Measurements from ENCODE around the gene ADAM8. TPM values are rescaled to one million over a fixed set of nuclear protein-coding genes. Genes with fewer than 3 reads are reported as not detected.
A peak's percentile ranks its signal among the peaks of the same experiment; 100 is the strongest.
"Not testable (repeated sequence)": the region's sequence is repeated elsewhere in the genome, so short reads cannot be mapped to it uniquely, and the experiment has no call there.

The ADAM8 gene
- total RNA-seq, 1 donor from 2014 or later = 35.3 TPM

DNA sequence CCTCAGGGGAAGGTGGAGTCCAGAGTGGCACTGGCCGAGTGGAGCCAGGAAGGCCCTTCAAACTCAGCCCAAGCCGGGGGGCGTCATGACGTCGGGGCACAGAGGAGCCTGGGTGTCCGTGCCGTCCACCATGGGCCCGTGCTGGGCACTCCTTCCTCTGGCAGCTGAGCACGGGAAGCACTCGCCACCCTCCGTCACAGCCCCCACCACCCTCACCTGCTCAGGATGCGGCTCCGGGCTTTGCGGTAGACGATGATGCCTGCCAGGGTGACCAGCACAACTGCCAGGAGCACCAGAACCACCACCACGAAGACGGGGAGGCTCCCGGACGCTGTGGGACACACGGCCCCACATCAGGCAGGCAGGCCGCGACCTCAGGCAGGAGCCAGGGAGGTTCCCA, 8.1 kb downstream of the ADAM8 start:
- no peak for DNase-seq (ENCODE audit: low spot score)

DNA sequence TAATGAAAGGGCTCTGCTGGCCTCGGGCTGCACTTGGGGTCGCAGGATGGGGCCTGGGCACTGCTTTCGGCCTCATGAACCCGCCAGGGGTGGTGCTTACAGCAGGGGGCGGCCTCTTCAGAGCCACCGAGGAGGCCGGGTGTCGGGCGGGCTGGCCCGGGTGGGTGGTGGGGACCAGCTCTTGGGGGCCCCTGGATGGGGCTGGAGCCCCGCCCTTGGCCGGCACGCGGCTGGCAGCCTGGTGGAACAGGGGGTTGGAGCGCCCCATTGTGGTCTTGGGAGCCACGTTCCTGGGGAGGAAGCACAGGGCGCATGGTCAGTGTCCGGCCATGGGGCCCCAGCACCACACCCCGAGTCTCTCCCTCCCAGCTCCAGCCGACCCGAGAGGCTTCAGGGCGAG, 8.8 kb downstream of the ADAM8 start:
- DNase-seq (ENCODE audit: low spot score) = no peak

DNA sequence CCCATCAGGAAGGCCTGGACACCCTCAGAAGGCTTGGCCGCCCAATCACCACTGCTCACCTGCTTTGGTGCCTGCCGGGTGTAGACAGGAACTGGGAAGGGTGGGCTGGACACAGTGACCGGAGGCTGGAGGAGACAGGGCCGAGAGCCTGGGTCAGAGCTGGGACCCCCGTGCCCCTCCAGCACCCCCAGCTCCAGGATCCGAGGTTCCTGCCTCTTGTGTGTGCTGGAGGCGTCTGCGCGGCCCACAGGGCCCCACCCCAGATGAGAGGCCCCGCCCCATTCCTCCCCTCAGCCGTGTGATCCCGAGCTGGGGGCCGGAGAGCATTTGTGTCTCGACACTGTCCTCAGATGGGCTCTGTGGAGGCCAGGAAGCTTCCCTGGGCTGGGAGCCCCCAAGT, 9.4 kb downstream of the ADAM8 start:
- no peak for DNase-seq (ENCODE audit: low spot score)

DNA sequence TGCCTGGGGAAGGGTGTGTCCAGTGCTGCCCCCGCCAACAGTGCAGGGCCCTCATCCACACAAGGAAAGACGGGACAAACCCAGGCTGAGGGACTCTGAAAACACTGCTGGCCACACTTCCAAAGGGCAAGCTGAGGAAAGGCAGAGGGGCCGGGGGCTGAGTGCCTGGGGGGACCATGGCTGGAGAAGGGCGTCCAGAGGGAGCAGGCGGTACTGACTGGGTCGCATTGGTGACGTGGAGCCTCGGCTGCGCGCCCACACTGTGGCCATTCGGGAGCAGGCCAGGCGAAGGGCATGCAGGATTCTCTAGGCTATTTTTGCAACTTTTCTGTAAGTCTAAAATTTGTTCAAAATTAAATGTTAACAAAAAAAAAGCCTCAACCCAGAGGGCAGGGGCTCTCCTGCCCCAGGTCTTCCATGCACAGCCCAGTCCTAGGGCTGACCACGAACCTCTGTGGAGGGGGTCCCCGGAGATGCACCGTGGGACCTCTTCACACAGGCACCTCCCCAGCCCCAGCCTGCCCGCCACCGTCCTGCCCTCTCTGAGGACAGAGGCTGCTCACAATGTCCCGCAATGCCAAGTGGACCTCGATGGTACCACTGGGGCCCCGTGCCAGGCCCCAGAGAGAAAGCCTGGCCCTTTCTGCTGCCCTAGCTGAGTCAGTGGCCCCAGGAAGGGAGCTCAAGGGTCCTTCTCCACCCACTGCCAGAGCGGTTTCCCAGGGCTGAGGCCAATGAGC, 10.4 kb downstream of the ADAM8 start:
- DNase-seq (ENCODE audit: low spot score) = no peak

DNA sequence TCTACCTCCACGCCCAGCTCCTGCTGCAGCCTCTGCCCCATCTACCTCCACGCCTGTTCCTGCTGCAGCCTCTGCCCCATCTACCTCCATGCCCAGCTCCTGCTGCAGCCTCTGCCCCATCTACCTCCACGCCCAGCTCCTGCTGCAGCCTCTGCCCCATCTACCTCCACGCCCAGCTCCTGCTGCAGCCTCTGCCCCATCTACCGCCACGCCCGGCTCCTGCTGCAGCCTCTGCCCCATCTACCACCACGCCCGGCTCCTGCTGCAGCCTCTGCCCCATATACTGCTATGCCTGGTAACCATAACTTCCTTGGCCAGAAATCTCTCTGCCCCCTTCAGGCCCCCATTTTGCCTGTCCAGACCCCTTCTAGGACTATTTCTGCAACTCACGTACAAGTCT, 11.6 kb downstream of the ADAM8 start:
- not testable (repeated sequence) for DNase-seq (ENCODE audit: low spot score)

DNA sequence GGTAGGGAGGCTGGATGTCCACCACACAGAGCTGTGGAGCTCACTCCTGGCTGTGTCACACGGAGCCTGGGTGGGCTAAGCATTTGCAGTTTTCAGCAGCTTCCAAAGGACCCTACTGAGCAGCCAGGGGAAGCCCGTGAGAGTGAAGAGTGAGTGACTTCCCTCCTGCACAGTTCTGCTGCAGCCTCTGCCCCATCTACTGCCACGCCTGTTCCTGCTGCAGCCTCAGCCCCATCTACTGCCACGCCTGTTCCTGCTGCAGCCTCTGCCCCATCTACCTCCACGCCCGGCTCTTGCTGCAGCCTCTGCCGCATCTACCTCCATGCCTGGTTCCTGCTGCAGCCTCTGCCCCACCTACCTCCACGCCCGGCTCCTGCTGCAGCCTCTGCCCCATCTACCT, 12.2 kb downstream of the ADAM8 start:
- peak; percentile 61 for DNase-seq (ENCODE audit: low spot score)

DNA sequence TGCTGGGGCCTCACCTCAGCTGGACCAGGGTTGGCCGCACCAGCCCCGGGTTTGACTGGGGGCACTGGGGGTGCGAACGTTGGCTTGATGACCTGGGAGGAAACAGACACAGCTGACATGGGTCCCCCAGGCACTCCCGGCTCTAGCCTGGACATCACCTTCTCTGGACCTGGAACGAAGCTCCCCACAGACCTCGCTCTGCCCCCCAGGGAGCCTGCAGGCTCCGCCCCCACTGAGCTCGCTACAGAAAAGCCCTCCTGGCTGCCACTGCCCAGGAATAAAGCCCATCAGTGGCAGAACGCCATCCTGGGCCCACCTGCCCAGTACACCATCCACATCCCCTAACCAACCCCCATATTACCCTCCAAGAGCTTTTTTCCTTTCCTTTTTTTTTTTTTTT, 13.0 kb downstream of the ADAM8 start:
- no peak for DNase-seq (ENCODE audit: low spot score)

DNA sequence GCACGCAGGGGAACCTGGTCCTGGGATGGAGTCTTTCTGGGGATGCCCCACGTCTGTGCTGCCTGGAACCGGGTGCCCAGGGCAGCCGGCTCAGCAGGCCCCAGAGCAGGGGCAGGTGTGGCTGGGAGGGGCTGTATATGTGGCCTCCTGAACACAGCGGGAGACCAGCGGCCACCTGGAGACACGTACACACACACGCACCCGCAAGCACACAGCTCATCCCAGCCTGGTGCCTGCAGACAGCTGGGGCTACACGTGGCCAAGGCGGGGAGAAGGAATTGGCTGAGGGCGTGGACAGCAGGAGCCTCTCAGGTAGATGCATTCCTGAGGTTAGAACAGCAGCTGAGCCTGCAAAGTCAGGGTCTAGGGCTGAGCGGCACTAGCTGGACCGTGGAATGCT, 14.0 kb downstream of the ADAM8 start:
- no peak for DNase-seq (ENCODE audit: low spot score)

DNA sequence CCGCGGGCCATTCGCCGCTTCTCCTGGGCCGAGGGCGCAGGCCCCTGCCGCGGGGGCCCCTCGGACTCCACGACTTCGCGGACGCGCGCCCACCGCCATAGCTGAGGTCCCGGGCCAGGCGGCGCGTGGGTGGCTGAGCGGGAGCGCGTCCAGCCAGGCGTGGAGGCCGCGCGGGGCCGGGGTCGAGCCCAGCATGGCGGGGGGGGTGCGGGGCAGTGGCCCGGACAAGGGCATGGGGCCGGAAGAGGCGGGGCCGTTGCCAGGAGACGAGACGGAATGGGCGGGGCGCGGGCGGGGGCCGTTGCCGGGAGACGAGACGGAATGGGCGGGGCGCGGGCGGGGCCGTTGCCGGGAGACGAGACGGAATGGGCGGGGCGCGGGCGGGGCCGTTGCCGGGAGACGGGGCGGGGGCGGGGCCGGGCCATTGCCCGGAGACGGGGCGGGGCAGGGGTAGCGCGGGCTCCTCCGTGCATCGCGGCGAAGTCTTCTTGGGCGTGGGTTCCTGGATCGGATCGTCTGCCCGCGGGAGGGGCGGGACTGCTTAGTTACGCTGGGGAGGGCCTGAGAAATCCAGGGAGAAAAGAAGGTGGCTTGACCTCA, 14.8 kb downstream of the ADAM8 start:
- peak; percentile 92 for DNase-seq (ENCODE audit: low spot score)

DNA sequence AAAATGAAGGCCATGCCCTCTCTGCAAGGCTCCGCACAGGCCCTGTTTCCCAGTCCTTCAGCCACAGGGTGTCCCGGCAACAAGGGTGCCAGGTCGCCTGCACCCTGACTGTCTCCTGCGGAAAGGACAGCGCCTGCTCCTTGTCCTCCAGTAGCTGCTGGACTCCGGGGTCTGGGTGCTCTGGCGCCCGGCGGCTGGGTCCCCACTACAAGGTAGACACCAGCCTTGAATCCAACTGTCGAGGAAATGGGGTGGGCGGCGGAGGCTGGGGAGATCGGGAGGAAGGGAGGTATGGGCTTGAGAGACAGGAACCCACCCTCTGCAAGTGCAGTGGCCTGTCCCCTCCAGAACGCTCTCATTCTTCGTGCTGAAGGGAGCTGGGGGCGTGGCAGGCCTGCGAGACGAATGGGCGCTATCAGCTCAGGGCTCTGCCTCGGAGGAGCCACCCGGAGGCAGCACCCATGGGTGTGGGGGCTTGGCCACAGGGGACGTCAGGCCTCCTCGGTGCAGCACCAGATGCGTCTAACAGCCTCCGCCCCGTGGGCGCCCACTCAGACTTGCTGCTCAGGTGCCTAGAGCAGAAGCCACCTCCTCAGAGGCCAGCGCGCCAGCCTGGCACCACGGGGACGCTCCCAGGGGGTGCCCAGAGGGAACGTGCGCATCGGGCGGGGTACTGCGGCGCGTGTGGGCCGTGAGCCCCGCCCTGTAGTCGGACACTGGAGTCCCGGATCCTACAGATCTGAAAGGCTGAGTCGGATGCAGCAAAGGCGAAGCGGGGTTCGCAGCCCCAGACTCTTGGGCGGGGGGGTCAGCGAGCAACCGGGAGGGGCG, 15.6 kb downstream of the ADAM8 start:
- peak; percentile 66 for DNase-seq (ENCODE audit: low spot score)

DNA sequence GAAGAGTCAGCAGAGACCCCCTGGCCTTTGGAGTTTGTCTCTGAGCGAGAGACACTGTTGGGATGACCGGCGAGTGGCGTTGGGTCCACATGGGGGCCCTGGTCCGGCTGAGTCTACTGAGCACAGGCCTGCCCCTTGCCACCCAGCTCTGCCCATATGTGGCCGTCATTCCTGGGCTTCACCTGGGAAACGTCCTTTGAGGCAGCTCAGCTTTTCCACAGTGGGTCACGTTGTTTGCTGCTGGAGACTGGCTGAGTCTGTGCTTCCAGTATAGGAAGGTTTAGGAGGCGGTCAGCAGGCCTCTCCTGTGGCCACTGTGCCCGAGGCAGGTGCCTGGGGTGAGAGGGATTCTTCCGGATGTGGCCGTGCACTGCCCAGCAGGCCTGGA, 17.1 kb downstream of the ADAM8 start:
- no peak for DNase-seq (ENCODE audit: low spot score)

DNA sequence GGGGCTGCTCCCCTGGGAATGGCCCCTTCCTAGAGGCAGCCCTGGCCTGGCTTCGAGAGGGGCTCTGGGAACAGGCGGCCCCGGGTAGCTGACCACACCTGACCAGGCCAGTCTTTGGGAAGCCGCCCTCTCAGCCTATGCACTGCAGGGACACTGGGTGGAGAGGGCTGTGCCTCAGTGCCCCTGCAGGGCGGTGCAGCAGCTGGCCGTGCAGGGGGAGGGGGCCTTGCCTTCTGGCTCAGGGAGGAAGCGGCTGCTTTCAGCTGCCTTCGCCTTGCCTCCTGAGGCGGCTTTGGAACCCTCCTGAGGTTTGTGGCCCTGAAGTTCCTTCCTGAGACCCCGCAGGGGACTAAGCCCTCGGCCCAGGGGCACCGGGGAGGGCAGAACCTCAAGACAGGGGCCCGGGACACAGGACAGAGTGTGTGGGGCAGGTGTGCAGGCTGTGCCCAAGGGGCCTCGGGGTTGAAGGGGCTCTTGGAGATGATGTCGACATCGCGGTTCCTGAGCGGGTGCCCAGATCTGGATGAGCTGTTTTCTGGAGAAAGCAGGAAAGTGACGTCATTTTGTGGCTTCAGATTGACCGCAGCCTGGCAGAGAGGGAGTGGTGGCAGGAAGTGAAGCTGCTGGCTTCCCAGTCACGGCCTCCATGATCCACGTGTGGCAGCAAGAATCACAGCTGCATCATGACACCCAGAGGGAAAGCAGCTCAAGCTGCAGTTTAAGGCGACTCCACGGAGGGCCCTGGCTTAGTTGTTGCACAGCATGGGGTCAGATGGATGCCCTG, 17.7 kb downstream of the ADAM8 start:
- peak; percentile 91 for DNase-seq (ENCODE audit: low spot score)

DNA sequence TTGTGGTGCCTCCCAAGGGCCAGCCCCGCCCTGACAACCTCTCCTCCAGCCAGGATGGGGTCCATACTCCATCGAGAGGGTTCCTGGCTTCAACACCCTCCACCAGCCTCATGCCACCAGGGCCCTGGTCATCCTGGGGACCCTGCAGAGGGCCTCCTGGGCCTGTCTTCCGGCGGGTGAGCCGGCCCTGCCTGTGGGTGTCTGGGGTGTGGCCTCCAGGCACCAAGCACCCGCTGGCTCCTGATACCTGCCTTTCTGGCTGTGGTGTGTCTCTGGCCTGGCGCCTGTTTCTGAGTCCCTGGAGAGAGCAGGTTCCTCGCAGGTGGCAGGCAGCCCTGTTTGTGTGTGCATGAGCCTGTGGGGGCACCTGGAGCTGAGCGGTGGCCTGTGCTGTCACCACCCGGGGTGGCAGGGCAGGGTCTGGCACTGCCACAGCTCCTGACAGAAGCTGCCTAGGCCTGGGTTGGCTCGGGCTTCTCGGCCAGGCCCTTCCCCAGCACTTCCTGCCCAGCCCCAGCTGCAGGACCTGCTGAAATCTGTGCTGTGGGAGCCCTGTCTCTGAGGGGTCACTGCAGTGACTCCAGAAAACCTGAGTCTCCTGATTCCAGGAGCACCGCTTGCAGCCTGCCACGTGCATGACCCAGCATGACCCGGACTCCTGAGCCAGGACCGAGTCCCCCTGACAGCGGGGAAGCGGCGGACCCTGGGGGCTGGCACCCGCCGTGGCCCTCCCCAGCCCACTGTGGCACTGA, 18.4 kb downstream of the ADAM8 start:
- DNase-seq (ENCODE audit: low spot score) = peak; percentile 62

DNA sequence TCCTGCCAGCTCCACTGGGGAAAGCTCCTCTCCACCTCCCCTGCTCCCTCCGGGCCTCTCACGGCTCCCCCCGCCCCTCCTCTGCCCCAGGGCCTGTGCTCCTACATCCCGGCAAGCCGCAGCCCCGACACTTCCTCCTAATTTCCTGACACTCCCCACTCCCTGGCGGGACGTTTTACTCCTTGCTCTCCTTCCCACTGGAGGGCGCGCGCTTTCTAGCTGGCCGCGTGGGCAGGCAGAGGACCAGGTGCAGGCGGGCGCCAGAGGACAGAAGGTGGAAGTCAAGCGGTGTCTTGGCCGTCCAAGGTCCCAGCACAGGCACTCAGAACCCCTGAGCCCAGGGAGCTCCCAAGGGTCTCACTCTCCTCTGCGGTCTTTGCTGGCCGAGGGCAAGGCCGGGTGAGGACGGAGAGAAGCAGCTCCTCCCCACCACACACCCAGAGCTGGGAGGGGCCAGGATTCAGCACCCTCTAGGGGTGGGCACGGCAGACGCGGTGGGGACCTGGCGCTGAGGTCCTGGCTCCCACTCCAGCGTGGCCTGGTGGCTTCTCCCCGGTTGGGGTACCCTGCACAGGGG, 19.1 kb downstream of the ADAM8 start:
- DNase-seq (ENCODE audit: low spot score) = peak; percentile 83

DNA sequence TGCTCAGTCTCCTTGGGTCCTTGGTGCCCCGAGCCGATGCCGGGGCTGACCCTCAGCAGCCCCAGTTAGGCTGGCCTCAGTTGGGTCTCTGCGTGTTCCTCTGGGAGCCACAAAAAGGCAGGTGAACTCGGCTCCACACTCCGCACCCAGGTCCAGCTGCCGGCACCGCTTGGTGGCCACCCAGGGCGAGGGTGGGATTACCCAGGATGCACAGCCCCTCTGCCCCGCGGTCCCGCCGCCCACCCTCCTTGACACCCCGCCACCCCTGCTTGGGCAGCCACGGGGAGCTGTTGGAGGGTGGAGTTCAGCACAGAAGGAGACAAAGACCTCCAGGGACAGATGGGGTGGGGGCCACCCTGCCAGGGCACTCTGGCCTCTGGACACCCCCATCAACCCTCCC, 21.3 kb downstream of the ADAM8 start:
- no peak for DNase-seq (ENCODE audit: low spot score)

DNA sequence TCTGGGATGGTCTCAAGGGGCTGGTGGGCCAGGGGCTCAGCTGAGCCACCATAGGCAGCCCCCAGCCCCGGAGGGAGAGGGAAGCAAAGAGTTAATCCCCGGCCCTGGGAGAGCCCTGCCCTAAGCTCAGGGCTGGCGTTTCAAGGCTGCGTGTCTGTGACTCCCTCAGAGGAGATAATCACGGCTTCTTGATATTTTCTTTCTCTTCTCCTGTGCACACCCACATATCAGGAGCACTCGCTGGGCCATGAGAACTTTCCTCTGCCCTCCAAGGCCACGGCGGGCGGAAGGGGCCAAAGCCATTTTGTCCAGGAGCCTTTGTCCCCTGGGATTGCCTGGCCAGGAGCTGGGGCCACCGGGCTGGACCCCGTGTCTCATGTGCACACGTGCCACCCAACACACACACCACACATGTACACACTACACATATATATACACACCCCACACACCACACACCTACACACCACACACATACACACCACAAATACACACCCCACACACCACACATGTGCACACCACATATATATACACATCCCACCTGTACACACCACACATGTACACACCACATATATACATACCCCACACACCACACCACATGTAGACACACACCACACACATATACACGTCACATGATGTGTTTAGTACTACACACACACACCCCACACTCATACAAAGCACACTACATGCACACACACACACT, 22.1 kb downstream of the ADAM8 start:
- DNase-seq (ENCODE audit: low spot score) = no peak

DNA sequence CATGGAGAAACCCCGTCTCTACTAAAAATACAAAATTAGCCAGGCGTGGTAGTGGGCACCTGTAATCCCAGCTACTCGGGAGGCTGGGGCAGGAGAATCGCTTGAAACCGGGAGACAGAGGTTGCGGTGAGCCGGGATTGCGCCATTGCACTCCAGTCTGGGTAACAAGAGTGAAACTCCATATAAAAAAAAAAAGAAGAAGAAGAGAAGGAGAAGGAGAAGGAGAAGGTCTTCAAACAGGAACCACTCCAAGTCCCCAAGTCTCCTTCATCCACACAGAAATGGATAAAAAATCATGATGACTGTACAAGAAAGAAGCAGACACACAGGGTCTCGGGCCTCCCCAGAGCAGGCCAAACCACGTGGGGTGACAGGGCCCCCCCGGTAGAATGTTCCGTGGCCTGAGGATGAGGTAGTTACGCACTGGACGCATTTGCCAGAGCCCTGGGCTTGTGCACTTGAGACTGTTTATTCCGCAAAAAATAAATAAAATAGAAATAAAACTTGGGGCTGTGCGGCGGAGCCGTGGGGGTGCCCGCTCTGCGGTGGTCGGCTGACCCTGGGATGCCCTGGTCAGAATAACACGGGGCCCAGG, 23.2 kb downstream of the ADAM8 start:
- DNase-seq (ENCODE audit: low spot score) = no peak

DNA sequence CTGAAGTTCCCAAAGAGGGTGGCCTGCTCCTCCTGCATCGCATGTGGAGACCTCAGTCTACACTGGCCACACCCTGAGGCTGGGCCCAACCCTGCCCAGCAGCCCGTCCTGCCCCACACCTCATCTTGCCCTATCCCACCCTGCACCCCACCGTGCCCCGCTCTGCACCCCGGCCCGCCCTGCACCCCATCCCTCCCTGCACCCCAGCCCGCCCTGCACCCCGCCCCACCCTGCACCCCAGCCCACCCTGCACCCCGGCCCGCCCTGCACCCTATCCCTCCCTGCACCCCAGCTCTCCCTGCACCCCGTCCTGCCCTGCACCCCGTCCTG, 24.5 kb downstream of the ADAM8 start:
- no peak for DNase-seq (ENCODE audit: low spot score)

DNA sequence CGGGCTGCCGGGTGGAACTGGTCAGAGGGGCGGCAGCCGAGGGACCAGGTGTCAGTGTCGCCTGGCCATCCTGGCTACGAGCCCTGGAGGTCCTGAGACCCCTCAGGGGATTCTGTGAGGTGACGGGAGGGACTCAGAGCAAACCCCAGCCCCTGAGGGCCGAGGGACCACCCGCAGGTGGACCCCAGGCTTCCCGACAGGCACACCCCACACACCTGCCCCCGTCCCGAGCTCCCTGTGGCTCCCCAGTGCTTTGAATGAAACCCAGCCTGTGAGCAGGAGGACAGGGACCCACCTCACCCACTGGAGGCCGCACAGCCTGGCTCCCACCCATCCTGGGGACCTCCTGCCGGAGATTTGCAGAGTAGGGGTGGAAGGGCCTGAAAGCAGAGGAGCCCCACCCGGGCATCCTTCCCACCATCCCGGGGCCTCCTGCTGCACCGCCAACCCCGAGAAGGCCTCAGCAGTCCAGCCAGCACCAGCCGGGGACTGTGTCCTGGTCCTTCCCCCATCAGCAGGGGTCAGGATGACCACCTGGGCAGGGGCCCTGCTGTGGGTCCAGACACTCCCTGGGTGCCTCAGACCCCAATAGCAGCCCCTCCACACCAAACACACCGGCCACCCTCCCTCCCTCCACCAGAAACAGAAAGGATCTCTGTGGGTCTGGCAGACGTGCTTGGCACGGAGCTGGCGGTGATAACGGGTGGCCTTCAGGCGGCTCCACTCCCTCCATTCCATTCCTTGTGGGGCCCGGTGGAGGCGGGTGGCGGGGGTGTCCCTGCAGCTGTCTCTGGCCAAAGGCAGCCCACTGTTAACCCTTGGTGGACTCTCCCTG, 25.1 kb downstream of the ADAM8 start:
- no peak for DNase-seq (ENCODE audit: low spot score)

All from ureter (tissue), 1 donor.